ENCODE data around the gene SEC31B. TPM values are rescaled to one million over a fixed set of nuclear protein-coding genes. Genes with fewer than 3 reads are reported as not detected.

Gene SEC31B
- total RNA-seq, 1 donor from 2014 or later: 8.8 TPM

- peaks cover 45% of the 10 kb centered on the region for H3K4me1 ChIP-seq
- peaks cover 58% of the 10 kb centered on the region for H3K4me1 Mint-ChIP-seq
- peaks cover 83% of the 10 kb centered on the region for H3K27me3 ChIP-seq
- H3K79me2 ChIP-seq (ENCODE audit: low read depth): peaks cover 4% of the 10 kb centered on the region
- H3K4me3 ChIP-seq: peak overlapping the region; percentile 50
- no peak overlapping the region for H3K9ac ChIP-seq
- peak overlapping the region; percentile 81 for H3K4me3 Mint-ChIP-seq
- peaks cover 19% of the 10 kb centered on the region for H3K36me3 Mint-ChIP-seq
- H3K9me3 Mint-ChIP-seq: no peaks in the 10 kb centered on the region
- peak overlapping the region; percentile 83 for H3K4me2 ChIP-seq
- H3K9me3 ChIP-seq (ENCODE audit: low read depth): no peaks in the 10 kb centered on the region
- TF ChIP-seq EZH2phosphoT487 (IDR thresholded peaks at IDR 0.05) (peak; percentile 57), CTCF (IDR thresholded peaks at IDR 0.05) (peak; percentile 97), EZH2 (IDR thresholded peaks at IDR 0.05) (peak; percentile 52)
- no peak overlapping the region for H3K27ac Mint-ChIP-seq
- no peaks in the 10 kb centered on the region for H3K36me3 ChIP-seq
- peak; percentile 89 for DNase-seq (ENCODE audit: low spot score)
- H2AFZ ChIP-seq (replicated peaks): peak overlapping the region; percentile 15
- peaks cover 20% of the 10 kb centered on the region for H3K27me3 Mint-ChIP-seq (ENCODE audit: insufficient read depth, low read depth)
- peaks cover 48% of the 10 kb centered on the region for H3F3A ChIP-seq (ENCODE audit: low read depth)
- H4K20me1 ChIP-seq (ENCODE audit: low read depth): peaks cover 14% of the 10 kb centered on the region
- no peak overlapping the region for H3K27ac ChIP-seq
Measured at GRCh38 chr10:100482181-100482833, 37.4 kb downstream of the SEC31B start.

GRCh38 chr10:100481462-100482081, 38.1 kb downstream of the SEC31B start:
- Histone ChIP-seq H3K79me2 (ENCODE audit: low read depth) (peaks cover 4% of the 10 kb centered on the region), H3K9ac (no peak overlapping the region), H2AFZ (replicated peaks) (no peak overlapping the region), H3F3A (ENCODE audit: low read depth) (peaks cover 41% of the 10 kb centered on the region), H3K4me3 (peak overlapping the region; percentile 50), H4K20me1 (ENCODE audit: low read depth) (peaks cover 11% of the 10 kb centered on the region), H3K27me3 (peaks cover 82% of the 10 kb centered on the region), H3K27ac (no peak overlapping the region), H3K36me3 (no peaks in the 10 kb centered on the region), H3K4me2 (peak overlapping the region; percentile 83), H3K4me1 (peaks cover 38% of the 10 kb centered on the region), H3K9me3 (ENCODE audit: low read depth) (no peaks in the 10 kb centered on the region)
- peaks cover 20% of the 10 kb centered on the region for H3K27me3 Mint-ChIP-seq (ENCODE audit: insufficient read depth, low read depth)
- peak overlapping the region; percentile 19 for H3K27ac Mint-ChIP-seq
- no peaks in the 10 kb centered on the region for H3K9me3 Mint-ChIP-seq
- H3K36me3 Mint-ChIP-seq: peaks cover 17% of the 10 kb centered on the region
- H3K4me3 Mint-ChIP-seq: peak overlapping the region; percentile 81
- TF ChIP-seq CTCF (IDR thresholded peaks at IDR 0.05) (no peak), EZH2 (IDR thresholded peaks at IDR 0.05) (no peak), EZH2phosphoT487 (IDR thresholded peaks at IDR 0.05) (no peak)
- peaks cover 50% of the 10 kb centered on the region for H3K4me1 Mint-ChIP-seq
- peak; percentile 85 for DNase-seq (ENCODE audit: low spot score)

GRCh38 chr10:100480002-100480401, 39.7 kb downstream of the SEC31B start:
- H3K4me3 ChIP-seq: no peak overlapping the region
- no peaks in the 10 kb centered on the region for H3K9me3 ChIP-seq (ENCODE audit: low read depth)
- H4K20me1 ChIP-seq (ENCODE audit: low read depth): peaks cover 4% of the 10 kb centered on the region
- no peak overlapping the region for H3K27ac ChIP-seq
- no peak overlapping the region for H2AFZ ChIP-seq (replicated peaks)
- peaks cover 4% of the 10 kb centered on the region for H3K79me2 ChIP-seq (ENCODE audit: low read depth)
- H3K27me3 ChIP-seq: peaks cover 86% of the 10 kb centered on the region
- peaks cover 29% of the 10 kb centered on the region for H3K4me1 ChIP-seq
- Mint-ChIP-seq H3K9me3 (no peaks in the 10 kb centered on the region), H3K27me3 (ENCODE audit: insufficient read depth, low read depth) (peaks cover 16% of the 10 kb centered on the region), H3K36me3 (peaks cover 17% of the 10 kb centered on the region), H3K4me3 (no peak overlapping the region), H3K4me1 (peaks cover 35% of the 10 kb centered on the region), H3K27ac (no peak overlapping the region)
- no peak overlapping the region for H3K4me2 ChIP-seq
- no peaks in the 10 kb centered on the region for H3K36me3 ChIP-seq
- TF ChIP-seq EZH2phosphoT487 (IDR thresholded peaks at IDR 0.05): no peak
- no peak for TF ChIP-seq CTCF (IDR thresholded peaks at IDR 0.05)
- TF ChIP-seq EZH2 (IDR thresholded peaks at IDR 0.05): no peak
- peaks cover 25% of the 10 kb centered on the region for H3F3A ChIP-seq (ENCODE audit: low read depth)
- DNase-seq (ENCODE audit: low spot score): no peak
- H3K9ac ChIP-seq: no peak overlapping the region

Measured in neural progenitor cell (in vitro differentiated cells).